Stimulated activated CD8-positive, alpha-beta memory T cell treated with anti-CD3 and anti-CD28 coated beads, Interleukin-12 subunit alpha, Interleukin-12 subunit beta, amount 100 ng/mL, for 24 hours (primary cell): ENCODE measurements around the gene RALGPS1.
"Not testable (repeated sequence)": the region's sequence is repeated elsewhere in the genome, so short reads cannot be mapped to it uniquely, and the experiment has no call there.

Experiments used
- DNase-seq: peaks from one replicate; pipeline ENCODE4 v3.0.0-alpha.2; 2020; ENCODE audit errors: extremely low read depth

RALGPS1 gene

DNA sequence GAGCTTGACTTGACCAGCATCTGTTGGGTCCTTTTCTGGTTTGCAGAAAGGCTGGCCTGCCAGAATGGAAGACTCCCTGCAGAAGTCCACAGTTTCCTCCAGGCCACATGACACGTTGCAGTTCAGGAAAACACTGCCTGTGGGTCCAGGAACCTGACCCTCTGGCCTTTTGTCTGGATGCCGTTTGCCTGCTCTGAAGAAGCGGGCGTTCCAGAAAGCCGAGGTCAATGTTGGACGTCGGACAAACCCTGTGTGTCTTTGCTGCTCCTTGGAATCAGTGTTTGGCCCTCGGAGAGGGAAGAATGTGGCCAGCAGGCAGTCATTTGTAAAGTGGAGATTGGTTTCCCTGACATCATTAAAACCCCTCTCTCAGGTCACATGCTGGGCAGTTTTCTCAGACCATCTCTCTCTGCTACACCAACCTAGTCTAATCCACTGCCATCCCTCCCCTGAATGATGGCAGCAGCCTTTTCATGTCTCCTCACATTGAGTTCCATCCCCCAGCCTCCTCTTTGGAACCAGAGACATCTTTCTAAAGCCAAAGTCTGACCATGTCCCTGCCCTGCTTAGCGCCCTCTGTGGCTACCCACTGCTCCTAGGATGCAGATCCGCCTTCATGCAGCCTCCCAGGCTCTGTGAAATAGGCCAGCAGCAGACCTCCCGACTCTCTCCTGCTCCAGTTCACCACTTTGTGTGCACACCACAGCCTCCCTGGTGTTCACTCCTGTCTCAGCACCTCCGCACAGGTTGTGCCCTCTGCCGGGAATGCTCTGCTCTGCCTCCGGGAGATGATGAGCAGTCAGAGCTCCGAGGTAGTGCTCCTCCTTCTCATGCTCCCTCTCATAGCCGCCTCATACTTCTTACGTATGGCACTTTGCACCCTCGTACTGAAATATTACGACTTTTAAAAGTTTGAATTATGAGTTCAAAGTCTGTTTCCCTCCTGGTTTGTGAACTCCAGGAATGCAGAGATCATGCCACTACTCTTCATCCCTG, 75.6 kb downstream of the RALGPS1 start:
- DNase-seq, result no peak

GRCh38 chr9:126991183-126991582, 76.6 kb downstream of the RALGPS1 start:
- no peak for DNase-seq

DNA sequence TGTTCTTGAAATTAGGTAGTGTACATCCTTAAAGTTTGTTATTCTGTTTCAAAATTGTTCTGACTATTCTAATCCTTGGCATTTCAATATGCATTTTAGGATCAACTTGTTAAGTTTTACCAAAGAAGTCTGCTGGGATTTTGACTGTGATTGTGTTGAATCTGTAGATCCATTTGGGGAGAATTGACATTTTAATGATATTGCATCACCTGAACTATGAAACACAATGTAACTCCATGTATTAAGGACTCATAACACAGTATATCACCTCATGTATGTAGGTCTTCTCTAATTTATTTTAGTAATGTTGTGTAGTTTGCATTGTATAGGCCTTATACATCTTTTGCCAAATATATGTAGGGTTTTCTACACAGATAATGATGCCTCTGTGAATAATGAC, 77.8 kb downstream of the RALGPS1 start:
- no peak for DNase-seq

DNA sequence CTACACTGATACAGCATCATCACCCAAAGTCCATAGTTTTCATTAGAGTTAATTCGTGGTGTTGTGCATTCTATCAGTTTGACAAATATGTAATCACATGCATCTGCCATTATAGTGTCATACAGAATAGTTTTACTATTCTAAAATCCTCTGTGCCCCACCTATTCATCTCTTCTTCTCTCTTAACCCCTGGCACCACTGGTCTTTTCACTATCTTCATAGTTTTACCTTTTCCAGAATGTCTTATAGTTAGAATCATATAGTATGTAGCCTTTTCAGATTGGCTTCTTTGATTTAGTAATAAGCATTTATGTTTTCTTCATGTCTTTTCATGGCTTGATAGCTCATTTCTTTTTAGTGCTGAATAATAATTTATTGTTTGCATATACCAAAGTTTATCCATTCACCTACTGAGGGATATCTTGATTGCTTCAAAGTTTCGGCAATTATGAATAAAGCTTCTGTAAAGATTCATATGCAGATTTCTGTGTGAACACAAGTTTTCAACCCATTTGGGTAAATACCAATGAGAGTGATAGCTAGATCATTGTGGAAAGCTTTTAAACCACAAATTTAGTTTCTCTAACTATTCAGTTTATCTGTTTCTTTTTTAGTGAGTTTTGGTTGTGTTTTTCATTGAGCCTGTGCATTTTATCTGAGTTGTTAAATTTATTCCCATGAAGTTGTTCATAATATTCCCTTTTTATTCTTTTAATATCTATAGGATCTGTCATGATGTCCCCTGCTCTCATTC, 84.9 kb downstream of the RALGPS1 start:
- no peak for DNase-seq

DNA sequence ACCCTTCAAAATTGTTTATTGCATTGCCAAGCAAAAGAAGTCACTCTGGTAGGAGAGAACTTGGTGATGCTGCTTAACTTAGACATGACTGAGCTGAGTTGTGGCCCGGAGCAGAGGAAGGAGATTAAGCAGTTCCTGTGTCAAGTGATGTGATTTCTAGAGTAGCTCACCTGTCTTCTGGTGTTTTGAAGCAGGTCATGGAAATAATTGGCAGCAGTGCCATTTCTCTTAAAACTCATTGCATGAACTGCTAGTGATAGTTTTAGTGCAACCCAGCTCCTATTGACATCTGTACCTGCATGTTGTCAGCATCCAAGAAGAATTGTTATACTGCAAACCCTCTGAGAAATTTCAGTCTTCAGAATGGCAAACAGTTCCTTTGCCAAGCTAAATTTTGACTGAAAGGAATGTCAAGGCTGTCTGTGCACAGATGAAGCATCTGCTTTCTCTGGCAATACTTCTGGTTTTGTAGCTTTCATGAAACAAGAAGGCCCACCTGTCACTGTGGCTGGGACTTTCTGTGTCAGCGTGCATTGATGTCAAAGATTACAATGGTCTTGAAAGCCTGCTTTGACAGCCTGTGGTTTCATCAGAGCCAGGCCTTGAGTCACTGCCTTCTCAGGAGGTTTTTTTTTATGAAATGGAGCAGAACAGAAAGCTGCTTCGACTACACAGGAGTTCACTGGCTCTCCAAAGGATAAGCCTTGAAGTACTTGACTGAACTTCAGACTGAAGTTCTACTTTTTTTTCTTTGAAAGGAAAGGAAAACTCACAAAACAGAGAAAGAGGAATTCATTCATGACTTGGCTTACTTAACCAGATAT, 90.6 kb downstream of the RALGPS1 start:
- peak; percentile 47 for DNase-seq

- DNase-seq, result no peak
These were observed 91.3 kb downstream of the RALGPS1 start for GRCh38 chr9:127005770-127006314.

DNA sequence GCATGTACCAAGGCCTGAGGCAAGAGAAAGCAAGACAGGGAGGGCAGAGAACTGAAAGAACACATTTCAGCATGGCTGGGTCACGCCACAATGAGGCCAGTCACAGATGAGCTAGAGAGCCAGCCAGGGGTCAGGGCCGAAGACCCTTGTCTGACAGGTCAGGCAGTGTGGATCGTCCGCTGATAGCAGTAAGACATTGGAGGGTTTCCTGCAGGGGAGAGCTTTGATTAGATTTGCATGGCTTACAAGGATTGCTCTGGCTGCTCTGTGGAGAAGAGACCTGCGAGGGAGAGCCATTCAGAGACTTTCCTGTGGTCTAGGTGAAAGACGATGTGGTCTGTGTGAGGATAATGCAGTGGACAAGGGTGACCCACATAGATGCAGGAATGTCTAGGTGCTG, 93.1 kb downstream of the RALGPS1 start:
- DNase-seq, result no peak

DNA sequence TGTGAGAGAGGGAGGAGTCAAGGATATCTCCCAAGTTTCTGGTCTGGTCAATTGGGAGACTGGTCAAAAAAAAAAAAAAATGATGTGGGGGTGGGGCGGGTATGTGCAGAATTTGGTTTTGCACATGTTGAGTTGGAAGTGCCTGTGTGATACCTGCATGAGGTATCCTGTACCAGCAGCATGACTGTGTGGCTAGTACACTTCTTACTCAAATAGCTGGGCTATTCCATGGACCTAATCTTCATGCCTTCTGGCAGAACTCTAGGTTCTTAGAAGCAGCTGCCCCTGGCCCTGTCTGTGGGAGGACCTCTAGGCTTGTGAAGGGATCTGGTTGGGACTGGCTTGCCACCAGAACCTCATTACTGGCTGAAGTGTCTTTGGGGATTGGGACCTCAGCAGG, 93.5 kb downstream of the RALGPS1 start:
- DNase-seq, result no peak

GRCh38 chr9:127011772-127012171, 97.2 kb downstream of the RALGPS1 start:
- DNase-seq, result no peak

- DNase-seq, result no peak
These were observed 97.7 kb downstream of the RALGPS1 start for GRCh38 chr9:127012250-127012649.

DNA sequence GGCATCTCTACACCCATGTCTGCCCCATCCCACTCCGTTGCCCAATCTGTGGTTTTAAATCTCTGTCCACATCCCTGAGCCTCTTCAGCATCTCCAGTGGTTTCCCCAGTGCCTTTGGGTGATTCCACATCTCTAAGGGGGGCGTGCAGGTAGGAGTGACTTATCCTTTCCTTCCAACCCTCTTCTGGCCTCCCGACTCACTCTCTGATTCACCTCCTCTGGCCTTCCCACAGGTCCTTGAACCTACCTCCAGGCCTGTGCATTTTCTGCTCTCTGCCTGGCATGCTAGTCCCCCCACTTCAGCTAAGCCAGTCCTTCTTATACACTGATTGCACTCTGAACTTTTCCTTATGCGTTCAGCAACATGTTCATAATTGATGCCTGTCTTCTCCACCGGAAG, 99.0 kb downstream of the RALGPS1 start:
- no peak for DNase-seq

- no peak for DNase-seq
These were observed 99.8 kb downstream of the RALGPS1 start for GRCh38 chr9:127014216-127014909.

- DNase-seq, result no peak
These were observed 100.4 kb downstream of the RALGPS1 start for GRCh38 chr9:127014910-127015540.

DNA sequence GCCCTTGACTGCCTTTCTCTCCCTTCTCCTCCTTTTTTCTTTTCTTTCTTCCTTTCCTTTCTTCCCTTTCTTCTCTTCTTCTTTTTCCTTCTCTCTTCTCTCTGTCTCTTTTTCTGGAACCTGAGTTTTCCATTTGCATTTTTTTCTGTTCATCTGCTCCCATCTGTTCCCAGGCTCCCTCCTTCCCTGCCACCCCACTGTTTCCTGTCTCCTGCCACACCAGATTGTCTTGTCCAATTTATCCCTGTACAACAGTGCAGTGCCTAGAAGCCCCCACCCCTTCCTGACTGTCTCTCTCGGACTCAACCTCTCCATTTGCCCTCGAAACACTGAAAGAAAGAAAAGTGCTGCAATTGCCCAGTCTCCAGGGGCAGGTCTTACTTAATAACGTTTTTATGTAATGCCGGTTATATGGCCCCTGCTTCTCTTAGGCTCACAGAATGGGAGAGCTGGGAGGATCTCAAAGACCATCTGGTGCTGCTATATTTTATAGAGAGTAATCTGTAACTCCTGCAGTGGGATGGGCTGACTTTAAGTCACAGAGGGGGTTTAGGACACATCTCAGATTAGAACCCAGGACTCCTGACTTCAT, 101.4 kb downstream of the RALGPS1 start:
- DNase-seq, result no peak

- DNase-seq, result not testable (repeated sequence)
These were observed 103.4 kb downstream of the RALGPS1 start for GRCh38 chr9:127017979-127018378.

- no peak for DNase-seq
These were observed 104.4 kb downstream of the RALGPS1 start for GRCh38 chr9:127018935-127019334.

GRCh38 chr9:127020036-127020801, 105.6 kb downstream of the RALGPS1 start:
- no peak for DNase-seq

- DNase-seq, result no peak
These were observed 106.2 kb downstream of the RALGPS1 start for GRCh38 chr9:127020802-127021078.

DNA sequence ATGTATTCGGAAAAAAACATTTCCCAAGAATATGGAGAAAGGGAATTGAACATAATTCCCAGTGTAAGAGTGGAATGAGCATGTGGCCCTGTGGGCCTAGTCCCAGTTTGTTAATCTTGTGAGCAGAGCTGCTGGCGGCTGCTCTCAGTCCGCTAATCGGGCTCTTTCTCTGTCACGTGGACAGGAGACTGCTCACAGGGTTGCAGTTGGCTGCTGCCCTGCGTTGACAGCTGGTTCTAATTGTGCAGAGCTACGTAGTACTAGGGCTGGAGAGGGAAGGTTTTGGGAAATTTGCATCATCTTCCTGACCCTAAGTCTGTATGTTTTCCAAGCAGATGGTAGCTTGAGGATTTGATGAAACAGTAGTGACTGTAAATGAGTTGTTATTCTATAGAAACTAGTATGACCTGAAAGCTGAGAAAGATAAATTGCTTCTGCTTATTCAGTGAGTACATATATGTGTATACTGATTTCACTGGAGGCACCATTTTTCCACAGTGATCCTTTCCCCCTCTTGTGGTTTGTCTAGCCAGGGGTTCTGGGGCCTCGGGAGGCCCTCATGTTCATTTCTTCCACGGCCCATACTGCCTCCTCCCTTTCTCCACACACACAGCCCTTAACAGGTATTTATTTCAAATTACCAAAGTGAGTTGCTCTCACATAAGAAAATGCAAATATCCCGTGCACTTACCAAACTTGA, 107.2 kb downstream of the RALGPS1 start:
- no peak for DNase-seq
